CD14-positive monocyte (primary cell): ENCODE data around the gene SPCS3. TPM values are rescaled to one million over a fixed set of nuclear protein-coding genes. Genes with fewer than 3 reads are reported as not detected.

Experiments used
- DNase-seq, 3 donors: peaks; one replicate each; pipeline ENCODE4 v3.0.0-alpha.2; 2011 to 2022
- H2AFZ ChIP-seq: 2 replicates; pipeline ENCODE4 v1.6.0; 2012; ENCODE audit warnings: mild to moderate bottlenecking, low read depth, low read length, inconsistent platforms; ENCODE audit not compliant: insufficient read depth, poor library complexity, severe bottlenecking
- H3K27ac ChIP-seq, 2 donors: 1 replicate in 1 of 2; 2 replicates in 1 of 2; pipeline ENCODE4 v1.5.1; 2012 to 2013; ENCODE audit warnings: low read length in 2 of 2, control low read depth in 1 of 2, inconsistent platforms in 1 of 2, low read depth in 1 of 2, mild to moderate bottlenecking in 1 of 2
- H3K27me3 ChIP-seq, 2 donors: one replicate each; pipeline versions ENCODE4 v1.6.0 to v1.6.1; 2011 to 2013; ENCODE audit warnings: low read length in 2 of 2; ENCODE audit not compliant: control insufficient read depth in 2 of 2, insufficient read depth in 2 of 2
- H3K36me3 ChIP-seq, 2 donors: replicated peaks in 1 of 2; 1 replicate in 1 of 2; 2 replicates in 1 of 2; pipeline versions ENCODE4 v1.5.1 to v1.6.1; 2012 to 2013; ENCODE audit warnings: low read length in 2 of 2, control low read depth in 1 of 2, inconsistent platforms in 1 of 2, mild to moderate bottlenecking in 1 of 2; ENCODE audit not compliant: insufficient read depth in 2 of 2, control insufficient read depth in 1 of 2
- H3K4me1 ChIP-seq, 2 donors: 1 replicate in 1 of 2; 2 replicates in 1 of 2; pipeline versions ENCODE4 v1.5.1 to v1.6.1; 2012 to 2013; ENCODE audit warnings: low read length in 2 of 2, control low read depth in 1 of 2, inconsistent platforms in 1 of 2, mild to moderate bottlenecking in 1 of 2, moderate library complexity in 1 of 2; ENCODE audit not compliant: insufficient read depth in 2 of 2, control insufficient read depth in 1 of 2
- H3K4me2 ChIP-seq: replicated peaks from 2 replicates; pipeline ENCODE3; 2012; ENCODE audit warnings: low read length, moderate library complexity, mild to moderate bottlenecking; ENCODE audit not compliant: poor library complexity, severe bottlenecking; ENCODE audit errors: extremely low read depth
- H3K4me3 ChIP-seq, 3 experiments: fragments of 200-600 bp in 1 of 3; sonication (generic) in 1 of 3; replicated peaks in 1 of 3; 1 replicate in 2 of 3; 2 replicates in 1 of 3; pipeline ENCODE4 v1.5.1; 2011 to 2013; ENCODE audit warnings: low read length in 3 of 3, mild to moderate bottlenecking in 3 of 3, control low read depth in 2 of 3, low read depth in 2 of 3, inconsistent platforms in 1 of 3, moderate library complexity in 1 of 3
- H3K79me2 ChIP-seq: 2 replicates; pipeline ENCODE4 v1.6.0; 2012; ENCODE audit warnings: mild to moderate bottlenecking, control low read depth, inconsistent platforms, low read length, moderate library complexity; ENCODE audit not compliant: insufficient read depth
- H3K9ac ChIP-seq: 2 replicates; pipeline ENCODE4 v1.6.0; 2017; ENCODE audit warnings: low read length, mild to moderate bottlenecking; ENCODE audit not compliant: insufficient read depth, poor library complexity, severe bottlenecking
- H3K9me3 ChIP-seq, 2 donors: replicated peaks in 1 of 2; 1 replicate in 1 of 2; 2 replicates in 1 of 2; pipeline versions ENCODE4 v1.5.1 to v1.6.1; 2012 to 2013; ENCODE audit warnings: low read length in 2 of 2, control low read depth in 1 of 2; ENCODE audit not compliant: control insufficient read depth in 1 of 2, insufficient read depth in 1 of 2
- H4K20me1 ChIP-seq: 2 replicates; pipeline ENCODE4 v1.6.0; 2012; ENCODE audit warnings: mild to moderate bottlenecking, low read length, control low read depth, moderate library complexity; ENCODE audit not compliant: insufficient read depth
- H3K27ac Mint-ChIP-seq, 7 donors: one replicate each; pipeline ENCODE4 v1.8.0; 2020; ENCODE audit warnings: mild to moderate bottlenecking in 7 of 7, mixed read lengths in 7 of 7, moderate library complexity in 6 of 7, inconsistent platforms in 2 of 7
- H3K27me3 Mint-ChIP-seq, 3 donors: one replicate each; pipeline ENCODE4 v1.8.0; 2021 to 2022; ENCODE audit warnings: low read depth in 3 of 3, mild to moderate bottlenecking in 3 of 3, mixed read lengths in 3 of 3, moderate library complexity in 3 of 3, inconsistent platforms in 1 of 3
- H3K36me3 Mint-ChIP-seq, 2 donors: one replicate each; pipeline ENCODE4 v1.8.0; 2020; ENCODE audit warnings: mixed read lengths in 2 of 2, inconsistent platforms in 1 of 2, mild to moderate bottlenecking in 1 of 2
- H3K4me1 Mint-ChIP-seq: one replicate; pipeline ENCODE4 v1.8.0; 2020; ENCODE audit warnings: mild to moderate bottlenecking, mixed read lengths
- H3K4me3 Mint-ChIP-seq, 2 donors: one replicate each; pipeline ENCODE4 v1.8.0; 2020; ENCODE audit warnings: mild to moderate bottlenecking in 2 of 2, mixed read lengths in 2 of 2, moderate library complexity in 1 of 2
- H3K9me3 Mint-ChIP-seq, 7 donors: one replicate each; pipeline ENCODE4 v1.8.0; 2020 to 2022; ENCODE audit warnings: mixed read lengths in 7 of 7, mild to moderate bottlenecking in 6 of 7, moderate library complexity in 6 of 7, inconsistent platforms in 2 of 7
- WGBS: methylation state at CpG from one replicate; pipeline ENCODE4 v1.1.5; 2013; ENCODE audit warnings: missing lambda C conversion rate; ENCODE audit not compliant: insufficient coverage; 5-methylcytosine and 5-hydroxymethylcytosine counted together
- intact Hi-C, 2 donors: fragments of 100-400 bp; cut with micrococcal nuclease; formaldehyde crosslinking; loops; one replicate each; pipeline versions ENCODE4 v1.15.0 to v1.15.1; 2023
- polyA plus RNA-seq, 3 donors: library from polyadenylated mRNA; depleted of rRNA in 1 of 3; unstranded in 2 of 3; stranded (reverse) in 1 of 3; fragments of 300-500 nt in 2 of 3; fragments of >200 nt in 1 of 3; fragmentation: Illumina TruSeq in 2 of 3; gene quantifications; 1 replicate in 2 of 3; 2 replicates in 1 of 3; pipeline ENCODE4 v1.2.3, GENCODE V29; 2012 to 2021
- TF ChIP-seq, protein P1 (sequence below): fragments of 200-600 bp; IDR thresholded peaks from one replicate; pipeline ENCODE4 v1.8.0; 2022; ENCODE audit warnings: antibody characterized with exemption, mild to moderate bottlenecking

SPCS3 gene
- polyA plus RNA-seq, 3 donors: 50.4 to 112 (median 107) TPM

- H3K27me3 ChIP-seq: no peaks in the 10 kb centered on the region
- Mint-ChIP-seq H3K27me3 (peaks cover 0 to 2% (median under 1%) of the 10 kb centered on the region in 3 donors), H3K4me1 (no peaks in the 10 kb centered on the region), H3K4me3 (no peak overlapping the region), H3K27ac (no peak overlapping the region), H3K9me3 (no peaks in the 10 kb centered on the region), H3K36me3 (no peaks in the 10 kb centered on the region)
- H3K79me2 ChIP-seq: no peaks in the 10 kb centered on the region
- intact Hi-C loops: no loop called here
- WGBS: 89% methylated on average over 6 of the region's 6 CpGs
- no peak overlapping the region for H2AFZ ChIP-seq
- no peak overlapping the region for H3K9ac ChIP-seq
- H3K36me3 ChIP-seq: no peaks in the 10 kb centered on the region
- H3K27ac ChIP-seq: no peak overlapping the region
- H3K9me3 ChIP-seq: no peaks in the 10 kb centered on the region
- DNase-seq: no peak
- TF ChIP-seq, protein P1, sequence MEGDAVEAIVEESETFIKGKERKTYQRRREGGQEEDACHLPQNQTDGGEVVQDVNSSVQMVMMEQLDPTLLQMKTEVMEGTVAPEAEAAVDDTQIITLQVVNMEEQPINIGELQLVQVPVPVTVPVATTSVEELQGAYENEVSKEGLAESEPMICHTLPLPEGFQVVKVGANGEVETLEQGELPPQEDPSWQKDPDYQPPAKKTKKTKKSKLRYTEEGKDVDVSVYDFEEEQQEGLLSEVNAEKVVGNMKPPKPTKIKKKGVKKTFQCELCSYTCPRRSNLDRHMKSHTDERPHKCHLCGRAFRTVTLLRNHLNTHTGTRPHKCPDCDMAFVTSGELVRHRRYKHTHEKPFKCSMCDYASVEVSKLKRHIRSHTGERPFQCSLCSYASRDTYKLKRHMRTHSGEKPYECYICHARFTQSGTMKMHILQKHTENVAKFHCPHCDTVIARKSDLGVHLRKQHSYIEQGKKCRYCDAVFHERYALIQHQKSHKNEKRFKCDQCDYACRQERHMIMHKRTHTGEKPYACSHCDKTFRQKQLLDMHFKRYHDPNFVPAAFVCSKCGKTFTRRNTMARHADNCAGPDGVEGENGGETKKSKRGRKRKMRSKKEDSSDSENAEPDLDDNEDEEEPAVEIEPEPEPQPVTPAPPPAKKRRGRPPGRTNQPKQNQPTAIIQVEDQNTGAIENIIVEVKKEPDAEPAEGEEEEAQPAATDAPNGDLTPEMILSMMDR: no peak
- no peaks in the 10 kb centered on the region for H4K20me1 ChIP-seq
- H3K4me1 ChIP-seq: no peaks in the 10 kb centered on the region
- no peak overlapping the region for H3K4me2 ChIP-seq
- no peak overlapping the region for H3K4me3 ChIP-seq
Measured at GRCh38 chr4:176298664-176299063, 21.1 kb upstream of the SPCS3 start.

DNA sequence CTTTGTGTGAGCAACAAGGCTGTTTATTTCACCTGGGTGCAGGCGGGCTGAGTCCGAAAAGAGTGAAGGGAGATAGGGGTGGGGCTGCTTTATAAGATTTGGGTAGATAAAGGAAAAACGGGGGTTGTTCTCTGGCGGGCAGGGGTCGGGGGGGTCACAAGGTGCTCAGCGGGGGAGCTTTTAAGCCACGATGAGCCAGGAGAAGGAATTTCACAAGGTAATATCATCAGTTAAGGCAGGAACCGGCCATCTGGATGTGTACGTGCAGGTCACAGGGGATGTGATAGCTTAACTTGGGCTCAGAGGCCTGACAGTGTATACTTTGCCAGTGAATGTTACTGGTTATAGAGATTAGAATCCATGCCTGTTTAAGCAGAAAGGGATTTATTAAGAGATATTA is 19.7 kb upstream of the SPCS3 start:
- WGBS: 96% methylated on average over 9 of the region's 9 CpGs
- Mint-ChIP-seq H3K4me1 (no peaks in the 10 kb centered on the region), H3K4me3 (no peak overlapping the region), H3K27ac (no peak overlapping the region), H3K9me3 (peaks cover 0 to 3% (median 0%) of the 10 kb centered on the region in 7 donors), H3K36me3 (no peaks in the 10 kb centered on the region), H3K27me3 (peaks cover 0 to 4% (median 3%) of the 10 kb centered on the region in 3 donors)
- H3K4me1 ChIP-seq: no peaks in the 10 kb centered on the region
- H3K9ac ChIP-seq: no peak overlapping the region
- H3K27me3 ChIP-seq: no peaks in the 10 kb centered on the region
- H2AFZ ChIP-seq: no peak overlapping the region
- DNase-seq: no peak
- no peak overlapping the region for H3K4me2 ChIP-seq
- no peaks in the 10 kb centered on the region for H4K20me1 ChIP-seq
- no peak overlapping the region for H3K27ac ChIP-seq
- TF ChIP-seq, protein P1: no peak
- H3K79me2 ChIP-seq: no peaks in the 10 kb centered on the region
- intact Hi-C loops: no loop called here
- no peak overlapping the region for H3K4me3 ChIP-seq
- no peaks in the 10 kb centered on the region for H3K36me3 ChIP-seq
- no peaks in the 10 kb centered on the region for H3K9me3 ChIP-seq
